Glutamatergic neuron (in vitro differentiated cells): ENCODE results near the gene VPS33B. TPM values are rescaled to one million over a fixed set of nuclear protein-coding genes. Genes with fewer than 3 reads are reported as not detected.

Source experiments
- DNase-seq: peaks from one replicate; pipeline ENCODE4 v3.0.0; 2022
- H3K27ac Mint-ChIP-seq: one replicate; pipeline ENCODE4 v1.8.0; 2020; ENCODE audit warnings: mild to moderate bottlenecking, mixed read lengths, inconsistent platforms; ENCODE audit not compliant: unreplicated experiment
- H3K27me3 Mint-ChIP-seq: one replicate; pipeline ENCODE4 v1.8.0; 2020; ENCODE audit warnings: mild to moderate bottlenecking, moderate library complexity, mixed read lengths, inconsistent platforms; ENCODE audit not compliant: unreplicated experiment
- H3K36me3 Mint-ChIP-seq: one replicate; pipeline ENCODE4 v1.8.0; 2020; ENCODE audit warnings: mild to moderate bottlenecking, mixed read lengths, inconsistent platforms; ENCODE audit not compliant: unreplicated experiment
- H3K4me1 Mint-ChIP-seq: one replicate; pipeline ENCODE4 v1.8.0; 2020; ENCODE audit warnings: mild to moderate bottlenecking, low read depth, mixed read lengths, inconsistent platforms; ENCODE audit not compliant: unreplicated experiment
- H3K4me3 Mint-ChIP-seq: one replicate; pipeline ENCODE4 v1.8.0; 2020; ENCODE audit warnings: mild to moderate bottlenecking, mixed read lengths, inconsistent platforms; ENCODE audit not compliant: unreplicated experiment
- H3K9me3 Mint-ChIP-seq: one replicate; pipeline ENCODE4 v1.8.0; 2020; ENCODE audit warnings: mild to moderate bottlenecking, moderate library complexity, mixed read lengths, inconsistent platforms; ENCODE audit not compliant: unreplicated experiment
- CTCF ChIP-seq: fragments of 200-600 bp; sonication (generic); IDR thresholded peaks from one replicate; pipeline ENCODE4 v1.5.0; 2021; ENCODE audit not compliant: partially characterized antibody, unreplicated experiment
- total RNA-seq: library from RNA; stranded (reverse); fragmentation: NEBNext Ultra II Directional; extraction: Animal tissue kit (Norgen Biotek cat#: 25700); gene quantifications from one replicate; pipeline ENCODE4 v1.2.1, GENCODE V29; 2021; ENCODE audit not compliant: unreplicated experiment

VPS33B gene
- total RNA-seq, 1 donor from 2014 or later: 31.7 TPM

GRCh38 chr15:91045065-91045464 is 22.7 kb upstream of the VPS33B start:
- DNase-seq: no peak
- H3K9me3 Mint-ChIP-seq: no peaks in the 10 kb centered on the region
- TF ChIP-seq CTCF: no peak

GRCh38 chr15:91043202-91043874 is 20.9 kb upstream of the VPS33B start:
- peaks cover 9% of the 10 kb centered on the region for H3K36me3 Mint-ChIP-seq
- H3K9me3 Mint-ChIP-seq: no peaks in the 10 kb centered on the region
- no peak overlapping the region for H3K27ac Mint-ChIP-seq
- DNase-seq: no peak
- no peaks in the 10 kb centered on the region for H3K27me3 Mint-ChIP-seq
- H3K4me3 Mint-ChIP-seq: no peak overlapping the region
- no peaks in the 10 kb centered on the region for H3K4me1 Mint-ChIP-seq
- no peak for TF ChIP-seq CTCF

More at GRCh38 chr15:91045065-91045464, 22.7 kb upstream of the VPS33B start:
- Mint-ChIP-seq H3K4me1 (no peaks in the 10 kb centered on the region), H3K27me3 (no peaks in the 10 kb centered on the region), H3K27ac (no peak overlapping the region), H3K36me3 (peaks cover 9% of the 10 kb centered on the region), H3K4me3 (no peak overlapping the region)

- Mint-ChIP-seq H3K4me1 (no peaks in the 10 kb centered on the region), H3K36me3 (peaks cover 9% of the 10 kb centered on the region)
- TF ChIP-seq CTCF: no peak
Observed at GRCh38 chr15:91040856-91041255, 18.5 kb upstream of the VPS33B start.

GRCh38 chr15:91039996-91040395 is 17.6 kb upstream of the VPS33B start:
- H3K27me3 Mint-ChIP-seq: no peaks in the 10 kb centered on the region
- no peak overlapping the region for H3K27ac Mint-ChIP-seq
- H3K4me3 Mint-ChIP-seq: no peak overlapping the region
- DNase-seq: no peak
- peaks cover under 1% of the 10 kb centered on the region for H3K4me1 Mint-ChIP-seq
- no peaks in the 10 kb centered on the region for H3K9me3 Mint-ChIP-seq
- H3K36me3 Mint-ChIP-seq: peaks cover 6% of the 10 kb centered on the region
- no peak for TF ChIP-seq CTCF

More at GRCh38 chr15:91040856-91041255, 18.5 kb upstream of the VPS33B start:
- H3K27me3 Mint-ChIP-seq: no peaks in the 10 kb centered on the region
- no peaks in the 10 kb centered on the region for H3K9me3 Mint-ChIP-seq
- H3K27ac Mint-ChIP-seq: no peak overlapping the region
- DNase-seq: no peak
- H3K4me3 Mint-ChIP-seq: no peak overlapping the region
